HCT116 (cell line): ENCODE results near the gene GRIP1. TPM values are rescaled to one million over a fixed set of nuclear protein-coding genes. Genes with fewer than 3 reads are reported as not detected.

ENCODE experiments used
- ATAC-seq: fragments of 200-7000 bp; cut with Tn5 transposase; 2 replicates; pipeline ENCODE4 v1.9.1; 2020; ENCODE audit warnings: mild to moderate bottlenecking, moderate library complexity
- BruUV-seq: library from RNA; stranded (reverse); fragments of 400-500 nt; replicated peaks from 2 replicates; lab custom pipeline; 2021; lab: Mats Ljungman, UMichigan
- CTCF ChIA-PET: fragments of 300-600 bp; sonication (Branson Sonifier 250); formaldehyde crosslinking; loops from one replicate; lab custom pipeline; 2021; ENCODE audit warnings: antibody characterized with exemption; lab: Charles Lee
- POLR2A ChIA-PET: fragments of 300-600, 350-600 bp; sonication (Branson Sonifier 250); formaldehyde crosslinking; loops from one replicate; lab custom pipeline; 2021; ENCODE audit warnings: antibody characterized with exemption; lab: Charles Lee
- RAD21 ChIA-PET, 2 experiments: fragments of 300-600 bp; sonication (Branson Sonifier 250); formaldehyde crosslinking; loops; one replicate each; lab custom pipeline; 2023; ENCODE audit warnings: low total read pairs in 2 of 2; ENCODE audit not compliant: uncharacterized antibody in 2 of 2, unreplicated experiment in 2 of 2, low non-redundant PET in 1 of 2; lab: Charles Lee
- DNase-seq: peaks from one replicate; pipeline ENCODE4 v3.0.0-alpha.2; 2010; ENCODE audit warnings: low read depth, low spot score
- H2AFZ ChIP-seq: fragments of 200-600 bp; shearing (Covaris generic), sonication (generic); 2 replicates; pipeline ENCODE4 v1.6.1; 2017; ENCODE audit warnings: low read depth, mixed run types, mixed read lengths, antibody characterized with exemption, low read length; ENCODE audit not compliant: poor library complexity, severe bottlenecking
- H3K27ac ChIP-seq: 2 replicates; pipeline ENCODE4 v1.5.1; 2012; ENCODE audit warnings: low read depth, low read length
- H3K27me3 ChIP-seq: fragments of 200-600 bp; sonication (generic); 2 replicates; pipeline ENCODE4 v1.6.1; 2016; ENCODE audit warnings: mixed run types, low read length, mixed read lengths; ENCODE audit not compliant: insufficient read depth
- H3K36me3 ChIP-seq, 2 experiments: fragments of 200-500 bp in 1 of 2; fragments of 200-600 bp in 1 of 2; sonication (Bioruptor generic) in 1 of 2; sonication (generic) in 1 of 2; 2 replicates each; pipeline versions ENCODE4 v1.5.1 to v1.6.1; 2014 to 2016; ENCODE audit warnings: low read length in 2 of 2, inconsistent platforms in 1 of 2, mixed read lengths in 1 of 2, mixed run types in 1 of 2; ENCODE audit not compliant: insufficient read depth in 2 of 2, control insufficient read depth in 1 of 2
- H3K4me1 ChIP-seq, 2 experiments: fragments of 200-600 bp in 1 of 2; sonication (generic) in 1 of 2; 2 replicates each; pipeline versions ENCODE4 v1.5.1 to v1.6.1; 2012 to 2017; ENCODE audit warnings: low read length in 2 of 2, inconsistent platforms in 1 of 2, mild to moderate bottlenecking in 1 of 2, mixed read lengths in 1 of 2, mixed run types in 1 of 2, moderate library complexity in 1 of 2; ENCODE audit not compliant: insufficient read depth in 2 of 2, control insufficient read depth in 1 of 2
- H3K4me2 ChIP-seq: fragments of 200-600 bp; sonication (generic); 2 replicates; pipeline ENCODE4 v1.6.1; 2017; ENCODE audit warnings: mixed run types, low read length, mixed read lengths
- H3K4me3 ChIP-seq, 2 experiments: fragments of 200-600 bp in 1 of 2; sonication (generic) in 1 of 2; replicated peaks in 1 of 2; 2 replicates each; pipeline ENCODE4 v1.5.1; 2011 to 2016; ENCODE audit warnings: low read length in 2 of 2, control low read depth in 1 of 2, low read depth in 1 of 2, mild to moderate bottlenecking in 1 of 2, mixed read lengths in 1 of 2, mixed run types in 1 of 2
- H3K79me2 ChIP-seq: fragments of 200-600 bp; sonication (generic); 2 replicates; pipeline ENCODE4 v1.6.1; 2017; ENCODE audit warnings: mild to moderate bottlenecking, mixed run types, low read length, moderate library complexity, mixed read lengths; ENCODE audit not compliant: insufficient read depth
- H3K9ac ChIP-seq: fragments of 200-600 bp; sonication (generic); 2 replicates; pipeline ENCODE4 v1.6.1; 2016; ENCODE audit warnings: low read length, mixed read lengths
- H3K9me2 ChIP-seq: fragments of 200-600 bp; sonication (generic), shearing (Covaris generic); 2 replicates; pipeline ENCODE4 v1.6.1; 2017; ENCODE audit warnings: mixed run types, mild to moderate bottlenecking, moderate library complexity; ENCODE audit not compliant: insufficient read depth
- H3K9me3 ChIP-seq, 2 experiments: fragments of 200-500 bp in 1 of 2; fragments of 200-600 bp in 1 of 2; sonication (Bioruptor generic) in 1 of 2; sonication (generic) in 1 of 2; 2 replicates each; pipeline ENCODE4 v1.6.1; 2014 to 2017; ENCODE audit warnings: low read length in 2 of 2, mixed read lengths in 2 of 2, inconsistent platforms in 1 of 2, low read depth in 1 of 2, mild to moderate bottlenecking in 1 of 2, mixed run types in 1 of 2, moderate library complexity in 1 of 2; ENCODE audit not compliant: control insufficient read depth in 1 of 2, insufficient read depth in 1 of 2
- H4K20me1 ChIP-seq: fragments of 200-600 bp; sonication (generic), shearing (Covaris generic); 2 replicates; pipeline ENCODE4 v1.6.1; 2017; ENCODE audit warnings: mixed run types, mild to moderate bottlenecking, moderate library complexity; ENCODE audit not compliant: insufficient read depth
- ATF3 ChIP-seq: IDR thresholded peaks from 2 replicates; pipeline ENCODE4 v1.6.1; 2012
- CEBPB ChIP-seq: IDR thresholded peaks from 2 replicates; pipeline ENCODE4 v1.6.1; 2012; ENCODE audit warnings: low read depth
- CTCF ChIP-seq, 3 experiments: fragments of 200-600 bp in 1 of 3; sonication (generic) in 1 of 3; IDR thresholded peaks in 2 of 3; conservative IDR thresholded peaks in 1 of 3; 2 replicates each; pipeline ENCODE4 v1.5.1; 2012 to 2017; ENCODE audit warnings: low read depth in 2 of 3, low read length in 2 of 3, antibody characterized with exemption in 1 of 3, borderline replicate concordance in 1 of 3, control low read depth in 1 of 3, mild to moderate bottlenecking in 1 of 3, mixed read lengths in 1 of 3, mixed run types in 1 of 3, moderate library complexity in 1 of 3; ENCODE audit not compliant: insufficient read depth in 1 of 3
- EGR1 ChIP-seq: IDR thresholded peaks from 2 replicates; pipeline ENCODE4 v1.6.1; 2012; ENCODE audit warnings: low read depth
- FOSL1 ChIP-seq: IDR thresholded peaks from 2 replicates; pipeline ENCODE4 v1.6.1; 2012; ENCODE audit warnings: low read depth
- JUND ChIP-seq: IDR thresholded peaks from 2 replicates; pipeline ENCODE4 v1.6.1; 2012
- POLR2A ChIP-seq: IDR thresholded peaks from 2 replicates; pipeline ENCODE4 v1.7.0; 2011; ENCODE audit warnings: borderline replicate concordance; ENCODE audit not compliant: insufficient read depth, insufficient read length; ENCODE audit errors: extremely low read depth
- POLR2AphosphoS5 ChIP-seq: IDR thresholded peaks from 2 replicates; pipeline ENCODE4 v1.6.1; 2011; ENCODE audit warnings: mild to moderate bottlenecking, low read depth, low read length, moderate library complexity
- REST ChIP-seq: IDR thresholded peaks from 2 replicates; pipeline ENCODE4 v1.6.1; 2012; ENCODE audit warnings: low read depth
- ZBTB33 ChIP-seq: IDR thresholded peaks from 2 replicates; pipeline ENCODE4 v1.6.1; 2011; ENCODE audit warnings: mild to moderate bottlenecking, low read length, moderate library complexity; ENCODE audit not compliant: insufficient replicate concordance; ENCODE audit errors: extremely low read depth
- ZFX ChIP-seq: fragments of 450-650 bp; IDR thresholded peaks from 2 replicates; pipeline ENCODE4 v1.6.1; 2017
- ZNF274 ChIP-seq: fragments of 200-500 bp; sonication (Bioruptor generic); IDR thresholded peaks from 2 replicates; pipeline ENCODE4 v1.6.1; 2014; ENCODE audit warnings: mild to moderate bottlenecking, low read depth, low read length, inconsistent platforms
- intact Hi-C: fragments of 100-400 bp; cut with micrococcal nuclease; formaldehyde crosslinking; loops from 2 replicates; pipeline ENCODE4 v1.10.0; 2022
- total RNA-seq: library from RNA; stranded (reverse); gene quantifications from one replicate; pipeline ENCODE4 v1.2.1, GENCODE V29; 2021; ENCODE audit not compliant: unreplicated experiment

The GRIP1 gene
- total RNA-seq, 1 experiment from 2014 or later = not detected

GRCh38 chr12:66417217-66417616 lies 261.7 kb downstream of the GRIP1 start:
- ATAC-seq = no peak
- no peak overlapping the region for H3K27ac ChIP-seq
- H3K27me3 ChIP-seq = peaks cover 37% of the 10 kb centered on the region; the same call in 1 of the 2 replicates
- H4K20me1 ChIP-seq = no peaks in the 10 kb centered on the region
- no peak overlapping the region for H3K4me2 ChIP-seq
- H3K79me2 ChIP-seq = no peaks in the 10 kb centered on the region
- intact Hi-C loops = no loop called here
- TF ChIP-seq POLR2A = no peak
- TF ChIP-seq POLR2AphosphoS5 = no peak
- TF ChIP-seq CTCF (IDR thresholded peaks at IDR 0.05 in 2 of 3, conservative IDR thresholded peaks at IDR 0.05 in 1 of 3; ENCODE audit: borderline replicate concordance in 1 of 3, insufficient read depth in 1 of 3, low read depth in 2 of 3, low read length in 2 of 3) = no peak
- TF ChIP-seq FOSL1 = no peak
- no peak for TF ChIP-seq CEBPB
- no peak for TF ChIP-seq ATF3
- TF ChIP-seq REST = no peak
- no peak for TF ChIP-seq JUND
- no peak for TF ChIP-seq EGR1
- TF ChIP-seq ZFX = no peak
- no peak for TF ChIP-seq ZBTB33
- TF ChIP-seq ZNF274 = no peak
- no peak overlapping the region for H3K4me3 ChIP-seq
- no peaks in the 10 kb centered on the region for H3K4me1 ChIP-seq
- ChIA-PET CTCF (interaction anchor here (1.7 kb wide), 1 partner anchor 272 kb away, joined by 5 read pairs; no protein-coding TSS in a partner anchor), RAD21 (no interaction called here), POLR2A (no interaction called here)
- no peaks in the 10 kb centered on the region for H3K9me2 ChIP-seq
- no peak overlapping the region for H2AFZ ChIP-seq
- H3K9me3 ChIP-seq = no peaks in the 10 kb centered on the region
- H3K9ac ChIP-seq = no peak overlapping the region
- H3K36me3 ChIP-seq = no peaks in the 10 kb centered on the region
- BruUV-seq = no TSS peak
- DNase-seq = no peak
